Spleen (tissue), 11 donors: ENCODE measurements around the gene OR51T1. TPM values are rescaled to one million over a fixed set of nuclear protein-coding genes. Genes with fewer than 3 reads are reported as not detected.

Source experiments
- DNase-seq: peaks from one replicate; pipeline ENCODE4 v3.0.0-alpha.2; 2020
- H3K27ac ChIP-seq, 8 donors: fragments of 200-600 bp; sonication (generic) in 7 of 8; 1 replicate in 4 of 8; 2 replicates in 4 of 8; pipeline versions ENCODE4 v1.5.0 to v1.8.0; 2016 to 2021; ENCODE audit warnings: inconsistent platforms in 4 of 8, mild to moderate bottlenecking in 4 of 8, moderate library complexity in 1 of 8
- H3K27me3 ChIP-seq, 7 donors: fragments of 200-600 bp; sonication (generic) in 6 of 7; replicated peaks in 1 of 7; 1 replicate in 4 of 7; 2 replicates in 3 of 7; pipeline versions ENCODE4 v1.5.0 to v1.8.0; 2016 to 2021; ENCODE audit warnings: inconsistent platforms in 3 of 7, mild to moderate bottlenecking in 1 of 7
- H3K36me3 ChIP-seq, 6 donors: fragments of 200-600 bp; sonication (generic) in 5 of 6; 1 replicate in 4 of 6; 2 replicates in 2 of 6; pipeline versions ENCODE4 v1.5.0 to v1.8.0; 2016 to 2021; ENCODE audit warnings: inconsistent platforms in 2 of 6
- H3K4me1 ChIP-seq, 6 donors: fragments of 200-600 bp; sonication (generic) in 5 of 6; 1 replicate in 3 of 6; 2 replicates in 3 of 6; pipeline versions ENCODE4 v1.5.0 to v1.8.0; 2016 to 2021; ENCODE audit warnings: inconsistent platforms in 3 of 6
- H3K4me3 ChIP-seq, 8 donors: fragments of 200-600 bp; sonication (generic) in 7 of 8; 1 replicate in 4 of 8; 2 replicates in 4 of 8; pipeline versions ENCODE4 v1.5.0 to v1.8.0; 2016 to 2021; ENCODE audit warnings: inconsistent platforms in 4 of 8, mild to moderate bottlenecking in 4 of 8, moderate library complexity in 2 of 8
- H3K9me3 ChIP-seq, 8 donors: fragments of 200-600 bp; sonication (generic) in 7 of 8; 1 replicate in 4 of 8; 2 replicates in 4 of 8; pipeline versions ENCODE4 v1.5.0 to v1.8.0; 2016 to 2021; ENCODE audit warnings: inconsistent platforms in 4 of 8
- CTCF ChIP-seq, 11 experiments: fragments of 200-600 bp in 7 of 11; fragments of 450-650 bp in 4 of 11; sonication (generic) in 4 of 11; IDR thresholded peaks in 8 of 11; conservative IDR thresholded peaks in 3 of 11; 1 replicate in 7 of 11; 2 replicates in 4 of 11; pipeline versions ENCODE4 v1.4.0 to v1.8.0; 2016 to 2021; ENCODE audit warnings: antibody characterized with exemption in 11 of 11, inconsistent platforms in 4 of 11, mild to moderate bottlenecking in 1 of 11
- POLR2A ChIP-seq, 3 donors: fragments of 450-650 bp; IDR thresholded peaks; one replicate each; pipeline ENCODE4 v1.5.1; 2017; ENCODE audit warnings: antibody characterized with exemption in 3 of 3, mild to moderate bottlenecking in 1 of 3
- POLR2AphosphoS5 ChIP-seq, 3 donors: sonication (generic); formaldehyde crosslinking; IDR thresholded peaks; one replicate each; pipeline ENCODE4 v1.5.1; 2017; ENCODE audit warnings: antibody characterized with exemption in 3 of 3
- WGBS, 5 donors: extraction: QIAGEN DNeasy Blood & Tissue Kit in 3 of 5; methylation state at CpG; one replicate each; pipeline versions ENCODE4 v1.1.5 to v1.1.7; 2013 to 2018; 5-methylcytosine and 5-hydroxymethylcytosine counted together
- intact Hi-C: fragments of 100-400 bp; cut with DNase I; formaldehyde crosslinking; loops from one replicate; pipeline ENCODE4 v1.15.0; 2023; ENCODE audit warnings: low total_unique reads
- polyA plus RNA-seq, 3 donors: library from polyadenylated mRNA; stranded (reverse); fragments of 200-250 nt; gene quantifications; one replicate each; pipeline ENCODE4 v1.2.1, GENCODE V29; 2013
- total RNA-seq, 7 donors: library from RNA; depleted of rRNA in 3 of 7; stranded (reverse); fragments of >200 nt in 3 of 7; fragmentation: NEBNext Ultra II Directional in 4 of 7; extraction: Animal tissue kit (Norgen Biotek cat#: 25700) in 4 of 7; gene quantifications; one replicate each; pipeline versions ENCODE4 v1.1.0 to v1.2.1, GENCODE V29; 2016 to 2021
- donor health status: healthy with polysubstance abuse.
- donor health status: DM: no; HTN: no; CAD: no; lungs with moderate emphysema.
- donor health status: DM: no; HTN: no; CAD: no.
- donor health status: Bipolar disorder and iron deficiency.
- donor health status: healthy.
- donor health status: DM: no; HTN: no; CAD: no.
- donor health status: DM: yes; HTN: yes; CAD: no.

OR51T1 gene
- total and polyA plus RNA-seq, 10 donors, result not detected

GRCh38 chr11:4919250-4919649 lies 37.5 kb downstream of the OR51T1 start, which contains the start of gene OR51G2:
TSS of gene OR51G2 (minus strand) at chr11:4919350. CDS start at chr11:4915663, 3,687 bp downstream.
- intact Hi-C loops, result no loop called here
- H3K27ac ChIP-seq, result no peak within 1 kb of the TSS
- DNase-seq, result no peak
- H3K9me3 ChIP-seq, result no peaks in the 10 kb centered on the region
- H3K4me3 ChIP-seq, result no peak within 1 kb of the TSS
- H3K27me3 ChIP-seq, result no peaks in the 10 kb centered on the region
- TF ChIP-seq POLR2AphosphoS5 (IDR thresholded peaks at IDR 0.05) (no peak), POLR2A (IDR thresholded peaks at IDR 0.05) (no peak), CTCF (IDR thresholded peaks at IDR 0.05 in 8 of 11, conservative IDR thresholded peaks at IDR 0.05 in 3 of 11) (no peak)
- H3K36me3 ChIP-seq, result no peaks in the 10 kb centered on the region
- no peaks in the 10 kb centered on the region for H3K4me1 ChIP-seq
- WGBS, 5 donors, result 72 to 89% (median 83%) methylated on average over 4 of the region's 4 CpGs

- Histone ChIP-seq H3K27me3 (no peaks in the 10 kb centered on the region), H3K4me3 (no peak overlapping the region), H3K27ac (no peak overlapping the region), H3K4me1 (no peaks in the 10 kb centered on the region), H3K36me3 (no peaks in the 10 kb centered on the region), H3K9me3 (no peaks in the 10 kb centered on the region)
- TF ChIP-seq CTCF (IDR thresholded peaks at IDR 0.05 in 8 of 11, conservative IDR thresholded peaks at IDR 0.05 in 3 of 11) (no peak), POLR2AphosphoS5 (IDR thresholded peaks at IDR 0.05) (no peak), POLR2A (IDR thresholded peaks at IDR 0.05) (no peak)
- intact Hi-C loops, result no loop called here
- WGBS, 5 donors, result 61 to 87% (median 80%) methylated on average over 1 of the region's 1 CpG
- DNase-seq, result no peak
These were observed 40.1 kb downstream of the OR51T1 start for GRCh38 chr11:4921796-4922195.

- intact Hi-C loops, result no loop called here
- WGBS, 5 donors, result 47 to 79% (median 55%) methylated on average over 1 of the region's 1 CpG
- no peaks in the 10 kb centered on the region for H3K9me3 ChIP-seq
- H3K27me3 ChIP-seq, result no peaks in the 10 kb centered on the region
- H3K4me1 ChIP-seq, result no peaks in the 10 kb centered on the region
- DNase-seq, result no peak
- H3K27ac ChIP-seq, result no peak overlapping the region
- TF ChIP-seq POLR2AphosphoS5 (IDR thresholded peaks at IDR 0.05) (no peak), CTCF (IDR thresholded peaks at IDR 0.05 in 8 of 11, conservative IDR thresholded peaks at IDR 0.05 in 3 of 11) (no peak), POLR2A (IDR thresholded peaks at IDR 0.05) (no peak)
- no peak overlapping the region for H3K4me3 ChIP-seq
- no peaks in the 10 kb centered on the region for H3K36me3 ChIP-seq
These were observed 40.6 kb downstream of the OR51T1 start for GRCh38 chr11:4922304-4922703.

- TF ChIP-seq POLR2AphosphoS5 (IDR thresholded peaks at IDR 0.05) (no peak), POLR2A (IDR thresholded peaks at IDR 0.05) (no peak), CTCF (IDR thresholded peaks at IDR 0.05 in 8 of 11, conservative IDR thresholded peaks at IDR 0.05 in 3 of 11) (no peak)
- H3K27ac ChIP-seq, result no peak within 1 kb of the TSS
- intact Hi-C loops, result no loop called here
These were observed 42.5 kb downstream of the OR51T1 start, which contains the start of gene OR51G1 for GRCh38 chr11:4924239-4924638. TSS of gene OR51G1 (minus strand) at chr11:4924339. CDS start at chr11:4924339, 0 bp downstream.

More at GRCh38 chr11:4924239-4924638, 42.5 kb downstream of the OR51T1 start, which contains the start of gene OR51G1:
- no peaks in the 10 kb centered on the region for H3K4me1 ChIP-seq
- no peak within 1 kb of the TSS for H3K4me3 ChIP-seq
- no peaks in the 10 kb centered on the region for H3K9me3 ChIP-seq
- H3K27me3 ChIP-seq, result no peaks in the 10 kb centered on the region
- no peak for DNase-seq
- 50 to 95% (median 83%) methylated on average over 1 of the region's 1 CpG for WGBS, 5 donors
- no peaks in the 10 kb centered on the region for H3K36me3 ChIP-seq
